Keratinocyte (primary cell): Measurements from ENCODE around the gene JAKMIP2. TPM values are rescaled to one million over a fixed set of nuclear protein-coding genes. Genes with fewer than 3 reads are reported as not detected.

Experiments used
- DNase-seq: peaks from one replicate; pipeline ENCODE4 v3.0.0-alpha.2; 2011; ENCODE audit warnings: low read depth, missing footprints, low spot score
- FAIRE-seq: peaks from 2 replicates; lab custom pipeline; 2011; peaks lifted over from hg19 to GRCh38; lab: Jason Lieb, UNC
- H2AFZ ChIP-seq: 2 replicates; pipeline ENCODE4 v1.6.0; 2012; ENCODE audit warnings: low read length, control low read depth, inconsistent platforms; ENCODE audit not compliant: control insufficient read depth
- H3K27ac ChIP-seq: 2 replicates; pipeline ENCODE4 v1.5.1; 2011; ENCODE audit warnings: low read length; ENCODE audit not compliant: control insufficient read depth, insufficient read depth
- H3K27me3 ChIP-seq: 3 replicates; pipeline ENCODE4 v1.6.0; 2011; ENCODE audit warnings: low read length; ENCODE audit not compliant: control insufficient read depth, insufficient read depth; ENCODE audit errors: extremely low read depth
- H3K36me3 ChIP-seq, 2 experiments: 2 replicates in 1 of 2; 3 replicates in 1 of 2; pipeline ENCODE4 v1.5.1; 2011; ENCODE audit warnings: low read length in 2 of 2, mild to moderate bottlenecking in 1 of 2; ENCODE audit not compliant: control insufficient read depth in 2 of 2, insufficient read depth in 2 of 2; ENCODE audit errors: extremely low read depth in 1 of 2
- H3K4me1 ChIP-seq: 3 replicates; pipeline ENCODE4 v1.5.1; 2011; ENCODE audit warnings: low read length; ENCODE audit not compliant: control insufficient read depth, insufficient read depth; ENCODE audit errors: extremely low read depth
- H3K4me2 ChIP-seq: 3 replicates; pipeline ENCODE4 v1.6.0; 2011; ENCODE audit warnings: low read depth, low read length; ENCODE audit not compliant: control insufficient read depth, insufficient read depth; ENCODE audit errors: extremely low read depth
- H3K4me3 ChIP-seq, 3 experiments: fragments of 200-600 bp in 1 of 3; sonication (generic) in 1 of 3; 2 replicates in 2 of 3; 3 replicates in 1 of 3; pipeline ENCODE4 v1.5.1; 2011 to 2016; ENCODE audit warnings: low read length in 3 of 3, mild to moderate bottlenecking in 3 of 3, control low read depth in 2 of 3, inconsistent platforms in 1 of 3, low read depth in 1 of 3, mixed read lengths in 1 of 3, mixed run types in 1 of 3, moderate library complexity in 1 of 3; ENCODE audit not compliant: control insufficient read depth in 2 of 3, insufficient read depth in 2 of 3; ENCODE audit errors: extremely low read depth in 1 of 3
- H3K79me2 ChIP-seq: 2 replicates; pipeline ENCODE4 v1.6.0; 2012; ENCODE audit warnings: low read length; ENCODE audit not compliant: control insufficient read depth, insufficient read depth
- H3K9ac ChIP-seq: 3 replicates; pipeline ENCODE4 v1.6.0; 2011; ENCODE audit warnings: low read length; ENCODE audit not compliant: control insufficient read depth, insufficient read depth; ENCODE audit errors: extremely low read depth
- H3K9me1 ChIP-seq: 3 replicates; pipeline ENCODE4 v1.6.0; 2011; ENCODE audit warnings: low read length; ENCODE audit not compliant: control insufficient read depth, insufficient read depth; ENCODE audit errors: extremely low read depth
- H3K9me3 ChIP-seq: 2 replicates; pipeline ENCODE4 v1.5.1; 2012; ENCODE audit warnings: low read depth, low read length; ENCODE audit not compliant: control insufficient read depth
- H4K20me1 ChIP-seq: 3 replicates; pipeline ENCODE4 v1.6.0; 2011; ENCODE audit warnings: low read length; ENCODE audit not compliant: control insufficient read depth, insufficient read depth; ENCODE audit errors: extremely low read depth
- EZH2 ChIP-seq: IDR thresholded peaks from one replicate; pipeline ENCODE4 v1.6.1; 2012; ENCODE audit warnings: inconsistent platforms, mild to moderate bottlenecking, low read length, moderate library complexity
- dilution Hi-C: fragments of 300-500 bp; cut with MboI; formaldehyde crosslinking; loops from one replicate; pipeline ENCODE4 v1.7.0; 2020; ENCODE audit warnings: low sequenced_read_pairs; ENCODE audit not compliant: extremely low pct_ligation_motif_present
- polyA plus RNA-seq, 5 experiments: library from polyadenylated mRNA; depleted of rRNA in 3 of 5; stranded (reverse) in 3 of 5; stranded (forward) in 1 of 5; unstranded in 1 of 5; fragments of >200 nt; gene quantifications; 1 replicate in 1 of 5; 2 replicates in 3 of 5; 3 replicates in 1 of 5; pipeline versions ENCODE4 v1.2.1 to v1.2.3, GENCODE V29; 2011 to 2012; ENCODE audit warnings: missing spikeins in 2 of 5, low read depth in 1 of 5, low replicate concordance in 1 of 5
- TF ChIP-seq, protein P1 (sequence below), 3 experiments: IDR thresholded peaks in 1 of 3; conservative IDR thresholded peaks in 1 of 3; optimal IDR thresholded peaks in 1 of 3; 2 replicates in 2 of 3; 3 replicates in 1 of 3; pipeline versions ENCODE3 to v1.5.1; 2011; ENCODE audit warnings: low read length in 3 of 3, mild to moderate bottlenecking in 3 of 3, moderate library complexity in 2 of 3, control low read depth in 1 of 3, inconsistent platforms in 1 of 3; ENCODE audit not compliant: insufficient read depth in 2 of 3; ENCODE audit errors: extremely low read depth in 1 of 3

Gene JAKMIP2
- polyA plus RNA-seq, 1 donor (not counting 4 experiments of a cell fraction or from before 2014, with no cell fraction given), result not detected

DNA sequence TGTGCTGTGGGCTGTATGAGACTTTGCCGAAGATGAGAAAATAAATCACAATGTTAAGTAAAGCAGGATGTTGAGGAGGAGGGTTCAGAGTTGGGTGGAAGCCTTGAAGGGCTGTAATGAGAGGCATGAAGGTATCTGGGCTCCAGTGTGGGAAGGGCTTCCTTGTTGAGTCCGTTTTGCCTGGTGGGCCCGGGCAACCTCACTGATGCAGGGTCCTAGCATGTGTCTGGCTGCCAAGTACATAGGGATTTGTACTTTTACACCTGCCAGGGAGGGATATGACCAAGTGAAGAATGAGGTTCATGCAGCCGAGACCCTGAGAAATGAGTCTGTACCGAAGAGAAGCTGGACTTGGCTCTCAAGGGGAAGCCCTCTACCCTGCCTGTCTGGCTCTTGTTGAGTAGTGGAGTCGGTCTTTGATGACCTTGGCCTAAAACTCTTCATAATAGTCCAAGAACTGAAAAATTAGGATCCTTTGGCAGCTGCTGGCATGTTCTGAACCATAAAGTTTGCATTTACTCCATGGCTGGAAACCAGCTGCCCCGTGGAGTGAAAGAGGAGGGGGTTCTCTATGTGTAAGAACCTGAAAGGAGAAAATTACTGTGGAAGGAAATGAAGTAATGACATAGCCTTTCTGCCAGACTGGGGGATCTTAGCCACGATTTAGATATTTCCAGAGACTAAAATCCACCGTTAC, 213.7 kb downstream of the JAKMIP2 start:
- H3K4me1 ChIP-seq, result no peaks in the 10 kb centered on the region
- H3K4me3 ChIP-seq, result no peak overlapping the region
- H3K9me3 ChIP-seq, result no peaks in the 10 kb centered on the region
- no peaks in the 10 kb centered on the region for H3K79me2 ChIP-seq
- dilution Hi-C loops, result no loop called here
- H3K9ac ChIP-seq, result no peak overlapping the region
- FAIRE-seq (no peak), DNase-seq (no peak)
- no peaks in the 10 kb centered on the region for H3K36me3 ChIP-seq
- H2AFZ ChIP-seq, result no peak overlapping the region
- no peak overlapping the region for H3K4me2 ChIP-seq
- no peaks in the 10 kb centered on the region for H3K9me1 ChIP-seq
- H3K27me3 ChIP-seq, result no peaks in the 10 kb centered on the region
- H3K27ac ChIP-seq, result no peak overlapping the region
- TF ChIP-seq EZH2, result no peak
- TF ChIP-seq, protein P1, sequence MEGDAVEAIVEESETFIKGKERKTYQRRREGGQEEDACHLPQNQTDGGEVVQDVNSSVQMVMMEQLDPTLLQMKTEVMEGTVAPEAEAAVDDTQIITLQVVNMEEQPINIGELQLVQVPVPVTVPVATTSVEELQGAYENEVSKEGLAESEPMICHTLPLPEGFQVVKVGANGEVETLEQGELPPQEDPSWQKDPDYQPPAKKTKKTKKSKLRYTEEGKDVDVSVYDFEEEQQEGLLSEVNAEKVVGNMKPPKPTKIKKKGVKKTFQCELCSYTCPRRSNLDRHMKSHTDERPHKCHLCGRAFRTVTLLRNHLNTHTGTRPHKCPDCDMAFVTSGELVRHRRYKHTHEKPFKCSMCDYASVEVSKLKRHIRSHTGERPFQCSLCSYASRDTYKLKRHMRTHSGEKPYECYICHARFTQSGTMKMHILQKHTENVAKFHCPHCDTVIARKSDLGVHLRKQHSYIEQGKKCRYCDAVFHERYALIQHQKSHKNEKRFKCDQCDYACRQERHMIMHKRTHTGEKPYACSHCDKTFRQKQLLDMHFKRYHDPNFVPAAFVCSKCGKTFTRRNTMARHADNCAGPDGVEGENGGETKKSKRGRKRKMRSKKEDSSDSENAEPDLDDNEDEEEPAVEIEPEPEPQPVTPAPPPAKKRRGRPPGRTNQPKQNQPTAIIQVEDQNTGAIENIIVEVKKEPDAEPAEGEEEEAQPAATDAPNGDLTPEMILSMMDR (optimal IDR thresholded peaks at IDR 0.05 in 1 of 3, IDR thresholded peaks at IDR 0.05 in 1 of 3, conservative IDR thresholded peaks at IDR 0.05 in 1 of 3; ENCODE audit: extremely low read depth in 1 of 3, insufficient read depth in 2 of 3, low read length in 3 of 3), result no peak
- H4K20me1 ChIP-seq, result no peaks in the 10 kb centered on the region

DNA sequence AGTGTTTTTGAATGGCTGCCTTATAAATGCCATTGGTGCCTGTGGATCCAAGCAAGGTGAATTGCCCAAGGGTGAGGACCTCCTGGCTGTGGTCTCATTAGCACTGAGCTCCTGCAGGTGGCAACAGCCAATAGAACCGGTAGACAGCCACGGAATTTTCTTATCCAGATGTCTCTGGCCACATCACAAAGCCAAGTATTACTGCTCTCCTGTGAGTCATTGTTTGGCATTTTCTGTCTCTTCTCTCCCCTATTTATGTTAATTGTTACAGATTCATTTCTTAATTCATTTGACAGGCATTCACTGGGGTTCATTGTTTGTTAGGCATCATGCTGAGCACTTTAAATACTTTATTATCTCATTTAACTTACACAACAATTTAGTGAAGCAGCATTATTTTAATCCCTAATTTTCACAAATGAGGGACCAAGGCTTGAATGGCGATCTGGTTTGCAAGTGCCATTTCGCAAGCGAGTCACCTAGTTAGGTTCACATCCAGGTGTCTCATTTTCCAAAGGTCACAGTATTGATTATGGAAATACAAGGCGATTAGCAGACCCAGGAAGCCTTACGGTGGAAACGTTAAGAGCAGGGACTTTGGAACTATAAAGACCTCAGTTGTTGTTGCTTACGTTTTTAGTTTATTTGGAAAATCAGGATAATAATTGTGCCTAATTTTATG, 214.5 kb downstream of the JAKMIP2 start:
- FAIRE-seq, result no peak

More for the DNA sequence above, 214.5 kb downstream of the JAKMIP2 start:
- no peak for DNase-seq
- H3K9me3 ChIP-seq, result no peaks in the 10 kb centered on the region
- no peaks in the 10 kb centered on the region for H3K4me1 ChIP-seq
- TF ChIP-seq EZH2, result no peak
- TF ChIP-seq, protein P1 (optimal IDR thresholded peaks at IDR 0.05 in 1 of 3, IDR thresholded peaks at IDR 0.05 in 1 of 3, conservative IDR thresholded peaks at IDR 0.05 in 1 of 3; ENCODE audit: extremely low read depth in 1 of 3, insufficient read depth in 2 of 3, low read length in 3 of 3), result no peak
- no peak overlapping the region for H2AFZ ChIP-seq
- no peaks in the 10 kb centered on the region for H3K79me2 ChIP-seq
- no peaks in the 10 kb centered on the region for H3K36me3 ChIP-seq
- dilution Hi-C loops, result no loop called here
- no peak overlapping the region for H3K27ac ChIP-seq
- H3K27me3 ChIP-seq, result no peaks in the 10 kb centered on the region
- H3K4me2 ChIP-seq, result no peak overlapping the region
- H3K4me3 ChIP-seq, result no peak overlapping the region
- H4K20me1 ChIP-seq, result no peaks in the 10 kb centered on the region
- no peak overlapping the region for H3K9ac ChIP-seq
- no peaks in the 10 kb centered on the region for H3K9me1 ChIP-seq
